Transverse colon (tissue), 4 donors: ENCODE results near the gene SPATA31C1. TPM values are rescaled to one million over a fixed set of nuclear protein-coding genes. Genes with fewer than 3 reads are reported as not detected.
A peak's percentile ranks its signal among the peaks of the same experiment; 100 is the strongest.
"Not testable (repeated sequence)": the region's sequence is repeated elsewhere in the genome, so short reads cannot be mapped to it uniquely, and the experiment has no call there.

Experiments used
- DNase-seq: peaks from one replicate; pipeline ENCODE4 v3.0.0-alpha.2; 2019
- H3K27ac ChIP-seq, 4 donors: fragments of 200-600 bp; sonication (generic); 2 replicates each; pipeline ENCODE4 v1.5.1; 2016 to 2018; ENCODE audit warnings: inconsistent platforms in 4 of 4
- H3K27me3 ChIP-seq: fragments of 200-600 bp; sonication (generic); 2 replicates; pipeline ENCODE4 v1.5.1; 2017; ENCODE audit warnings: inconsistent platforms
- H3K36me3 ChIP-seq, 4 donors: fragments of 200-600 bp; sonication (generic); 2 replicates each; pipeline ENCODE4 v1.5.1; 2017 to 2019; ENCODE audit warnings: inconsistent platforms in 4 of 4
- H3K4me1 ChIP-seq, 4 donors: fragments of 200-600 bp; sonication (generic); 2 replicates each; pipeline ENCODE4 v1.5.1; 2017 to 2020; ENCODE audit warnings: inconsistent platforms in 4 of 4
- H3K4me3 ChIP-seq, 4 donors: fragments of 200-600 bp; sonication (generic); 1 replicate in 1 of 4; 2 replicates in 3 of 4; pipeline versions ENCODE4 v1.5.1 to v1.6.1; 2017 to 2019; ENCODE audit warnings: inconsistent platforms in 4 of 4
- H3K9me3 ChIP-seq, 2 donors: fragments of 200-600 bp; sonication (generic); 2 replicates each; pipeline ENCODE4 v1.5.1; 2017 to 2019; ENCODE audit warnings: inconsistent platforms in 2 of 2
- EP300 ChIP-seq: sonication (generic); formaldehyde crosslinking; IDR thresholded peaks from one replicate; pipeline ENCODE4 v1.6.1; 2017; ENCODE audit warnings: antibody characterized with exemption, low read depth
- POLR2A ChIP-seq: fragments of 450-650 bp; IDR thresholded peaks from one replicate; pipeline ENCODE4 v1.6.1; 2016; ENCODE audit warnings: antibody characterized with exemption, mild to moderate bottlenecking, moderate library complexity
- POLR2AphosphoS5 ChIP-seq, 3 donors: sonication (generic); formaldehyde crosslinking; IDR thresholded peaks; one replicate each; pipeline ENCODE4 v1.6.1; 2016; ENCODE audit warnings: antibody characterized with exemption in 3 of 3
- WGBS, 2 donors: methylation state at CpG; one replicate each; pipeline ENCODE4 v1.1.5; 2018; ENCODE audit warnings: low coverage in 1 of 2; 5-methylcytosine and 5-hydroxymethylcytosine counted together
- in situ Hi-C, 4 donors: fragments of 200-750 bp; cut with MboI; loops; one replicate each; pipeline versions ENCODE4 v1.15.0 to v1.15.1; 2017; ENCODE audit warnings: low sequenced_read_pairs in 3 of 4, low pct_ligation_motif_present in 1 of 4, low pct_unique_long_range_greater_than_20kb in 1 of 4
- intact Hi-C: fragments of 100-400 bp; cut with DNase I; formaldehyde crosslinking; loops from one replicate; pipeline ENCODE4 v1.15.1; 2023; ENCODE audit warnings: low total_unique reads
- total RNA-seq, 4 donors: library from RNA; depleted of rRNA; stranded (reverse); fragments of >200 nt; gene quantifications; one replicate each; pipeline ENCODE4 v1.1.0, GENCODE V29; 2016
- TF ChIP-seq, protein P1 (sequence below), 5 experiments: fragments of 200-600 bp in 3 of 5; fragments of 450-650 bp in 2 of 5; sonication (generic) in 3 of 5; IDR thresholded peaks; 1 replicate in 2 of 5; 2 replicates in 3 of 5; pipeline ENCODE4 v1.5.1; 2016 to 2017; ENCODE audit warnings: antibody characterized with exemption in 5 of 5, inconsistent platforms in 3 of 5, mild to moderate bottlenecking in 2 of 5, moderate library complexity in 1 of 5

The SPATA31C1 gene
- total RNA-seq, 4 donors from 2014 or later = not detected

DNA sequence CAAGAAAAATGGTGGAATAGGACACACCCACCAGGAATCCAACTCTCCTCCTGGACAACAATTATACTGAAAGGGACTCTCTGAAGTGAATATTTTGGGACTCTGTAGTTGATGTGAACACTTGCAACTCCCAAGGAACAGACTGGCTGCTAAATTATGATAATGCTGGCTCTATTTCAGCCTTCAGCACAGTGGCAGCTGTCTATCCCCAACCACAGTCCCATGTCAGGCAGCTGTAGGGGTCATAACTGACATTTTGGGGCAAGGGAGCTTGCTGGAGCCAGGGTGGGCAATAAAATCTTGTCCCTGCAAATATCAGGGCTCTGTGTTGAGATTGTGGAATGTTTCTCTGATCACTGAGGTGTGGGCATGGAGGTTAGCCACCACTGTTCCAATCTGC, 20.9 kb upstream of the SPATA31C1 start:
- no peak for DNase-seq
- TF ChIP-seq EP300 (no peak), POLR2AphosphoS5 (IDR thresholded peaks at IDR 0.05) (no peak), POLR2A (no peak)
- TF ChIP-seq, protein P1, sequence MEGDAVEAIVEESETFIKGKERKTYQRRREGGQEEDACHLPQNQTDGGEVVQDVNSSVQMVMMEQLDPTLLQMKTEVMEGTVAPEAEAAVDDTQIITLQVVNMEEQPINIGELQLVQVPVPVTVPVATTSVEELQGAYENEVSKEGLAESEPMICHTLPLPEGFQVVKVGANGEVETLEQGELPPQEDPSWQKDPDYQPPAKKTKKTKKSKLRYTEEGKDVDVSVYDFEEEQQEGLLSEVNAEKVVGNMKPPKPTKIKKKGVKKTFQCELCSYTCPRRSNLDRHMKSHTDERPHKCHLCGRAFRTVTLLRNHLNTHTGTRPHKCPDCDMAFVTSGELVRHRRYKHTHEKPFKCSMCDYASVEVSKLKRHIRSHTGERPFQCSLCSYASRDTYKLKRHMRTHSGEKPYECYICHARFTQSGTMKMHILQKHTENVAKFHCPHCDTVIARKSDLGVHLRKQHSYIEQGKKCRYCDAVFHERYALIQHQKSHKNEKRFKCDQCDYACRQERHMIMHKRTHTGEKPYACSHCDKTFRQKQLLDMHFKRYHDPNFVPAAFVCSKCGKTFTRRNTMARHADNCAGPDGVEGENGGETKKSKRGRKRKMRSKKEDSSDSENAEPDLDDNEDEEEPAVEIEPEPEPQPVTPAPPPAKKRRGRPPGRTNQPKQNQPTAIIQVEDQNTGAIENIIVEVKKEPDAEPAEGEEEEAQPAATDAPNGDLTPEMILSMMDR (IDR thresholded peaks at IDR 0.05) = no peak
- intact Hi-C loops (no loop called here), in situ Hi-C loops (no loop called here)
- Histone ChIP-seq H3K9me3 (no peaks in the 10 kb centered on the region), H3K36me3 (no peaks in the 10 kb centered on the region), H3K4me3 (no peak overlapping the region), H3K27ac (no peak overlapping the region), H3K27me3 (no peaks in the 10 kb centered on the region), H3K4me1 (no peaks in the 10 kb centered on the region)

GRCh38 chr9:87898151-87898550, 19.6 kb upstream of the SPATA31C1 start:
- no peak overlapping the region for H3K27ac ChIP-seq
- H3K36me3 ChIP-seq = no peaks in the 10 kb centered on the region
- intact Hi-C loops = no loop called here
- H3K27me3 ChIP-seq = no peaks in the 10 kb centered on the region
- no peak for DNase-seq
- in situ Hi-C loops = no loop called here
- H3K9me3 ChIP-seq = peaks cover 0 to 3% of the 10 kb centered on the region in 2 donors
- no peak overlapping the region for H3K4me3 ChIP-seq
- no peak for TF ChIP-seq POLR2AphosphoS5 (IDR thresholded peaks at IDR 0.05)
- no peak for TF ChIP-seq POLR2A
- TF ChIP-seq, protein P1 (IDR thresholded peaks at IDR 0.05) = no peak
- TF ChIP-seq EP300 = no peak
- no peaks in the 10 kb centered on the region for H3K4me1 ChIP-seq

DNA sequence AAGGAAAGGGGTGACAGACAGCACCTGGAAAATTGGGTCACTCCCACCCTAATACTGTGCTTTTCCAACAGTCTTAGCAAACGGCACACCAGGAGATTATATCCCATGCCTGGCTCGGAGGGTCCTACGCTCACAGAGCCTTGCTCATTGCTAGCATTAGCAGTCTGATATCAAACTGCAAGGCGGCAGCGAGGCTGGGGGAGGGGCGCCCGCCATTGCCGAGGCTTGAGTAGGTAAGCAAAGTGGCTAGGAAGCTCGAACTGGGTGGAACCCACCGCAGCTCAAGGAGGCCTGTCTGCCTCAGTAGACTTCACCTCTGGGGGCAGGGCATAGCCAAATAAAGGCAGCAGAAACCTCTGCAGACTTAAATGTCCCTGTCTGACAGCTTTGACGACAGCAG, 15.4 kb upstream of the SPATA31C1 start:
- H3K4me3 ChIP-seq, H3K4me1 ChIP-seq, intact Hi-C loops, in situ Hi-C loops, H3K27me3 ChIP-seq, H3K9me3 ChIP-seq, H3K27ac ChIP-seq, H3K36me3 ChIP-seq, DNase-seq: not testable (repeated sequence)
- WGBS, 2 donors = 98 to 100% methylated on average over 1 to 11 of the region's 11 CpGs

DNA sequence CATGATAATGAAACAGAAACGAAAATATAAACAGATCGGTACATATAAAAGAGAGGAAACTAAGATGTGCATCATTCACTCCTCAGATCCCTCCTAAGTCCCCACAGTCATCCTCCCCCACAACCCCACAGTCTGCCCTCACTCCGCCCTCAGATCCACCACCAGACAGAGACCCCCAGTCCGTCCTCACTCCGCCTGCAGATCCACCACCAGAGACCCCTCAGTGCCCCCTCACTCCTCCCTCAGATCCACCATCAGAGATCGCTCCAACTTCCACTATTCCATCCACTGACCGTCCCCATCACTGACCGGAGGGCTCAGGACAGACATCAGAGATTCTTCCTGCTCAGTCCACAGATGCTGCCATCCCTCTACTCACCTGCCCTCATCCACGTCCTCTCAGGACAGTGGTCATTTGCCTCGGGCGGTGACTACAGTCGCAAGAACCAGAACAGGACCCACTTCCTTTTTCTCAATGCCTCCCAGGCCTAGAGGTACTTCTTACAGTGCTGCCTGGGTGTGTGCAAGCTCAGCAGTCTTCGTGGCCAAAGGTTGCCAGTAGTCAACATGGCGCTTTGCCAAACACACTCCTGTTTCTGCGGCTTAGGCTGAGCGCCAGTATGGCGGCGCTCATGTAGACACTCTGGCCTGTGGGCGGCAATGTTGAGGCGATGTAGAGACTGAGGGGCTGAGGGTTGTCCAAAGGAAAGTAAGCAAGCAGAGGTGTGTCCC, 8.3 kb upstream of the SPATA31C1 start:
- H3K36me3 ChIP-seq = no peaks in the 10 kb centered on the region
- H3K27me3 ChIP-seq = no peaks in the 10 kb centered on the region
- H3K27ac ChIP-seq = peak overlapping the region; percentile 62 to 71 (median 65)
- no peak overlapping the region for H3K4me3 ChIP-seq
- intact Hi-C loops = no loop called here
- H3K9me3 ChIP-seq = no peaks in the 10 kb centered on the region
- no peaks in the 10 kb centered on the region for H3K4me1 ChIP-seq
- WGBS, 2 donors = 66 to 76% methylated on average over 2 to 20 of the region's 20 CpGs
- in situ Hi-C loops = no loop called here
- DNase-seq = peak; percentile 94
- TF ChIP-seq POLR2A (no peak), POLR2AphosphoS5 (IDR thresholded peaks at IDR 0.05) (peak in 2 of 3 donors; percentile 40 to 76)
- TF ChIP-seq, protein P1 (IDR thresholded peaks at IDR 0.05) = peak in 4 of 5 experiments; percentile 27 to 64 (median 47)

GRCh38 chr9:87910821-87911220, 6.9 kb upstream of the SPATA31C1 start:
- no peaks in the 10 kb centered on the region for H3K9me3 ChIP-seq
- TF ChIP-seq POLR2A (no peak), EP300 (no peak), POLR2AphosphoS5 (IDR thresholded peaks at IDR 0.05) (no peak)
- TF ChIP-seq, protein P1 (IDR thresholded peaks at IDR 0.05) = no peak
- in situ Hi-C loops (no loop called here), intact Hi-C loops (no loop called here)
- H3K36me3 ChIP-seq = no peaks in the 10 kb centered on the region
- no peaks in the 10 kb centered on the region for H3K4me1 ChIP-seq
- H3K4me3 ChIP-seq = no peak overlapping the region
- whole genome bisulfite sequencing, 2 donors = 56 to 75% methylated on average over 3 of the region's 3 CpGs
- H3K27me3 ChIP-seq = no peaks in the 10 kb centered on the region
- DNase-seq = no peak
- H3K27ac ChIP-seq = no peak overlapping the region

DNA sequence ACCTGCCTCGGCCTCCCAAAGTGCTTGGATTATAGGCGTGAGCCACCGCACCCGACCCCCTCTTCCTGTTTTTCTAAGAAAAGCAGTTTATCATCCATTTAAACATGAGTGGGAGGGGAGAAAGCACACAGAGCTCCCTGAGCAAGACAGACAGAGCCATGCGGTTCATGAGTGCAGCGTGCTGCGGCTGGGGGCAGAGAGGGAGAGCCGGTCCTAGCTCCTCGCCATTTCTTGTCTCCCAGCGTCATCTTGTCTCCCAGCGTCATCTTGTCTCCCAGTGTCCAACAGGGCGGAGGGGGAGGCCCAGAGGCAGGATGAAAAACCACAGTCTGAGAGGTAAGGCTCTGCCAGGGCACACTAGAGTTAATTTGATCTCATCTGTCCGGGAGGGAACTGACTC, 1.3 kb downstream of the SPATA31C1 start:
- intact Hi-C loops, H3K9me3 ChIP-seq, DNase-seq, H3K36me3 ChIP-seq, H3K4me3 ChIP-seq, H3K4me1 ChIP-seq, in situ Hi-C loops, H3K27me3 ChIP-seq, H3K27ac ChIP-seq: not testable (repeated sequence)
- whole genome bisulfite sequencing, 2 donors = 74 to 78% methylated on average over 4 to 12 of the region's 13 CpGs

GRCh38 chr9:87921561-87921960, 3.8 kb downstream of the SPATA31C1 start:
- in situ Hi-C loops, H3K27me3 ChIP-seq, H3K4me3 ChIP-seq, H3K9me3 ChIP-seq, H3K27ac ChIP-seq, intact Hi-C loops, H3K4me1 ChIP-seq, DNase-seq, H3K36me3 ChIP-seq: not testable (repeated sequence)
- WGBS, 2 donors = 76% methylated on average over 8 of the region's 8 CpGs; no CpG with 5 or more reads in 1 of the 2 donors
